Parietal lobe (tissue), 1 donor: Measurements from ENCODE around the gene PDP2. TPM values are rescaled to one million over a fixed set of nuclear protein-coding genes. Genes with fewer than 3 reads are reported as not detected.

Experiments used
- total RNA-seq: library from RNA; depleted of rRNA; stranded (reverse); fragments of >200 nt; gene quantifications from one replicate; pipeline ENCODE4 v1.2.3, GENCODE V29; 2014

PDP2 gene
- 12.5 TPM for total RNA-seq

GRCh38 chr16:66880288-66881013, at the start of gene PDP2:
Gene PDP2, plus strand, starts transcription at chr16:66880515. Its CDS starts 3,770 bp downstream, at chr16:66884285.

GRCh38 chr16:66844342-66845079, 35.8 kb upstream of the PDP2 start, which contains the start of gene CA7:
Gene CA7, plus strand, starts transcription at chr16:66844414. Its CDS starts 74 bp downstream, at chr16:66844488.

GRCh38 chr16:66918803-66919568, 38.7 kb downstream of the PDP2 start, which contains the start of gene CDH16:
Gene CDH16, minus strand, starts transcription at chr16:66918885. Its CDS starts 820 bp downstream, at chr16:66918065.

GRCh38 chr16:66925322-66925840, 45.1 kb downstream of the PDP2 start, which contains the start of gene RRAD:
Gene RRAD, minus strand, starts transcription at chr16:66925535. Its CDS starts 356 bp downstream, at chr16:66925179.

GRCh38 chr16:66934138-66934838, 54.0 kb downstream of the PDP2 start, which contains the start of gene CIAO2B:
Gene CIAO2B, minus strand, starts transcription at chr16:66934402. Its CDS starts 38 bp downstream, at chr16:66934364.

GRCh38 chr16:66935314-66936011, 55.1 kb downstream of the PDP2 start, which contains the start of gene CES2:
Gene CES2, plus strand, starts transcription at chr16:66935516. Its CDS starts 120 bp downstream, at chr16:66935636.

Other genes with a start within 250 kb of the PDP2 start
- gene CMTM4, start 183.8 kb upstream of the PDP2 start, total RNA-seq = 60.7 TPM
- 220 TPM for gene DYNC1LI2, start 128.9 kb upstream of the PDP2 start, total RNA-seq
- gene TERB1, start 78.9 kb upstream of the PDP2 start, total RNA-seq = not detected
- gene NAE1, start 49.5 kb upstream of the PDP2 start, total RNA-seq = 121 TPM
- gene CA7, start 36.1 kb upstream of the PDP2 start, total RNA-seq = not detected
- gene CDH16, start 38.4 kb downstream of the PDP2 start, total RNA-seq = not detected
- 0.63 TPM for gene RRAD, start 45.0 kb downstream of the PDP2 start, total RNA-seq
- gene CIAO2B, start 53.9 kb downstream of the PDP2 start, total RNA-seq = 71.1 TPM
- gene CES2, start 55.0 kb downstream of the PDP2 start, total RNA-seq = 40.1 TPM
- 2.5 TPM for gene CES3, start 80.8 kb downstream of the PDP2 start, total RNA-seq
- 33.8 TPM for gene CES4A, start 108.1 kb downstream of the PDP2 start, total RNA-seq
- 42.3 TPM for gene CBFB, start 148.6 kb downstream of the PDP2 start, total RNA-seq
- 36.3 TPM for gene PHAF1, start 229.4 kb downstream of the PDP2 start, total RNA-seq